Right cardiac atrium (tissue), 5 donors: ENCODE results near the gene TMEM45A. TPM values are rescaled to one million over a fixed set of nuclear protein-coding genes. Genes with fewer than 3 reads are reported as not detected.
"Not testable (repeated sequence)": the region's sequence is repeated elsewhere in the genome, so short reads cannot be mapped to it uniquely, and the experiment has no call there.

Source experiments
- ATAC-seq, 2 donors: fragments of 200-7000 bp; cut with Tn5 transposase; one replicate each; pipeline versions ENCODE4 v1.8.0 to v1.9.1; 2020; ENCODE audit warnings: moderate library complexity in 2 of 2, mild to moderate bottlenecking in 1 of 2
- DNase-seq, 3 donors: peaks; one replicate each; pipeline ENCODE4 v3.0.0-alpha.2; 2020
- H3K27ac ChIP-seq: one replicate; pipeline ENCODE4 v1.5.1; 2013; ENCODE audit warnings: mild to moderate bottlenecking, low read length, control low read depth, moderate library complexity
- H3K27me3 ChIP-seq: one replicate; pipeline ENCODE4 v1.6.1; 2013; ENCODE audit not compliant: control insufficient read depth, insufficient read depth
- H3K4me1 ChIP-seq: one replicate; pipeline ENCODE4 v1.6.1; 2013; ENCODE audit warnings: low read length; ENCODE audit not compliant: control insufficient read depth, insufficient read depth
- H3K4me3 ChIP-seq: one replicate; pipeline ENCODE4 v1.5.1; 2013; ENCODE audit warnings: low read length, control low read depth
- H3K9me3 ChIP-seq: one replicate; pipeline ENCODE4 v1.6.1; 2013; ENCODE audit warnings: low read length; ENCODE audit not compliant: control insufficient read depth
- WGBS: extraction: QIAGEN DNeasy Blood & Tissue Kit; methylation state at CpG from one replicate; pipeline ENCODE4 v1.1.7; 2013; 5-methylcytosine and 5-hydroxymethylcytosine counted together
- intact Hi-C, 4 donors: fragments of 100-400 bp; cut with DNase I; formaldehyde crosslinking; loops; one replicate each; pipeline versions ENCODE4 v1.11.0 to v1.14.0; 2022 to 2023
- polyA plus RNA-seq: library from polyadenylated mRNA; stranded (reverse); fragments of 200-250 nt; gene quantifications from one replicate; pipeline ENCODE4 v1.2.3, GENCODE V29; 2013
- total RNA-seq, 4 donors: library from RNA; stranded (reverse); fragmentation: NEBNext Ultra II Directional; extraction: Animal tissue kit (Norgen Biotek cat#: 25700); gene quantifications; one replicate each; pipeline ENCODE4 v1.2.1, GENCODE V29; 2021
- donor health status: healthy with polysubstance abuse.
- donor health status: DM: no; HTN: yes; CAD: no.
- donor health status: DM: no; HTN: no; CAD: no.
- donor health status: DM: no; HTN: yes; CAD: no; lungs with severe emphysema.
- donor health status: DM: yes; HTN: yes; CAD: no.

TMEM45A gene
- total and polyA plus RNA-seq, 5 donors, result 7.6 to 21.0 (median 13.2) TPM

DNA sequence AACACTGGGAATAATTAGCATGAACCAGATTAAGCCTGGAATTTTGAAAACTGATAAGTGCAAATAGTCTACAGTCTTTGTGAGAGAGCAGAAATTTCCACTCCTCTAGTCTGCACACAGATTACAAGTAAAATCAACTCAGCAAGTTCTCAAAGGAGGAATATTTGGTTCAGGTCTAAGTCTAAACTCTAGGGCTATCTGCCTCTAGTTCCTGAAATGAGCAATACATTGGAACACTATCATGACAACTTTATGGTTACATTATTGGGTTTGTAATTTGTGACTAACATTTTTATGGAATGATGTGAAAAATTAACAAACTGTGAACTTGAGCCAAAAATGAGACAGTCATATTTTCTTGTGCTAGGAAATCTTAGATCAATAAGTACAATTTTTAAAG, 86.2 kb downstream of the TMEM45A start:
- Histone ChIP-seq H3K9me3 (no peaks in the 10 kb centered on the region), H3K27ac (no peak overlapping the region)
- intact Hi-C loops, result no loop called here

GRCh38 chr3:100580147-100580546, 87.7 kb downstream of the TMEM45A start:
- Histone ChIP-seq H3K27me3 (no peaks in the 10 kb centered on the region), H3K4me1 (no peaks in the 10 kb centered on the region), H3K9me3 (no peaks in the 10 kb centered on the region), H3K27ac (no peak overlapping the region), H3K4me3 (no peak overlapping the region)
- DNase-seq, result no peak
- 38% methylated on average over 2 of the region's 2 CpGs for WGBS
- peak in 1 of 2 donors; percentile 57 for ATAC-seq
- intact Hi-C loops, result loop anchor here in 1 of 4 donors (10.0 kb wide), 1 partner anchor 245 kb away; the partner anchor contains the start of gene NIT2

More for the DNA sequence above, 86.2 kb downstream of the TMEM45A start:
- Histone ChIP-seq H3K4me1 (no peaks in the 10 kb centered on the region), H3K4me3 (no peak overlapping the region), H3K27me3 (no peaks in the 10 kb centered on the region)
- no peak for ATAC-seq
- no peak for DNase-seq

GRCh38 chr3:100581650-100582049, 89.2 kb downstream of the TMEM45A start:
- WGBS, result 88% methylated on average over 1 of the region's 1 CpG
- intact Hi-C loops, result loop anchor here in 1 of 4 donors (10.0 kb wide), 1 partner anchor 247 kb away; the partner anchor contains the start of gene NIT2
- no peak for ATAC-seq
- DNase-seq, result no peak
- Histone ChIP-seq H3K27me3 (no peaks in the 10 kb centered on the region), H3K9me3 (no peaks in the 10 kb centered on the region), H3K4me3 (no peak overlapping the region), H3K4me1 (no peaks in the 10 kb centered on the region), H3K27ac (no peak overlapping the region)

DNA sequence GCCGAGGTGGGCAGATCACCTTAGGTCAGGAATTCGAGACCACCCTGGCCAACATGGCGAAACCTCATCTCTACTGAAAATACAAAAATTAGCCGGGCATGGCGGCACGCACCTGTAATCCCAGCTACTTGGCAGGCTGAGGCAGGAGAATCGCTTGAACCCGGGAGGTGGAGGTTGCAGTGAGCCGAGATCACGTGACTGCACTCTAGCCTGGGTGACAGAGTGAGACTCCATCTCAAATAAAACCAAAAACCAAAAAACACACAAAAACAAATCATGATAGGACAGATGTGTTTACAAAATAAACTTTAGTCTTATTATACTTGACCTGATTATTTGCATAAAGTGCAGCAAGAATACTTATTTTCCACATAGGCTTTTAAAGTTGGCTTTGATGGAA, 89.7 kb downstream of the TMEM45A start:
- WGBS, result 96% methylated on average over 10 of the region's 10 CpGs
- not testable (repeated sequence) for H3K4me1 ChIP-seq, H3K27ac ChIP-seq, H3K9me3 ChIP-seq, H3K27me3 ChIP-seq, ATAC-seq, DNase-seq, H3K4me3 ChIP-seq
- intact Hi-C loops, result loop anchor here in 1 of 4 donors (10.0 kb wide), 1 partner anchor 247 kb away; the partner anchor contains the start of gene NIT2

DNA sequence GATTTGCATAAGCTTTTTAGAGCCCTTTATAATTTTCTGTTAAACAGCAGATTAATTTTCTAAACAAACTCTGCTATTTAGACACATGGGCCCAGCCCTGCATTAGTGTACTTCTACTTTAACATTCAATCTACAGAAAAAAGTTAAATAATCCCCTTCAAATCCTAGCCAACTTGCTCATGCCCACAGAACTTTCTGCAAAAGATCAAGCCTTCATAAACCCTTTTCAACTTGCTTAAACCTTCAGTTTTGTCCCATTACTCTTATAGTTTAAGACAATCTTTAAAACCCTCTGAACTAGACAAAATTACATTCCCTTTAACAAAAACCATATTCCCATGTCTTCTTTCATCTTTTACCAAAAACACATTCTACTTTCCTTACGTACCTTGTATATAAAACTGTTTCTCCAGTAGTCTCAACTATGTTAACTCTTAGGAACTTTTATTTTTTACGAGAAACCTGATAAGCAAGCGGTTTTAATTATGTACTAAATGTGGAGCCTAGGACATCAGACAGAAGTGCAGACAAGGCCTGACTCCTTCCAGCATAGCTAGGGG, 91.8 kb downstream of the TMEM45A start:
- Histone ChIP-seq H3K27ac (no peak overlapping the region), H3K4me1 (no peaks in the 10 kb centered on the region), H3K9me3 (no peaks in the 10 kb centered on the region), H3K27me3 (no peaks in the 10 kb centered on the region), H3K4me3 (no peak overlapping the region)
- DNase-seq (no peak), ATAC-seq (no peak)
- intact Hi-C loops, result loop anchor here in 1 of 4 donors (10.0 kb wide), 1 partner anchor 249 kb away; the partner anchor contains the start of gene NIT2
- 91% methylated on average over 3 of the region's 3 CpGs for WGBS

- DNase-seq, result no peak
- H3K4me3 ChIP-seq, result no peak overlapping the region
- H3K27ac ChIP-seq, result no peak overlapping the region
- H3K4me1 ChIP-seq, result no peaks in the 10 kb centered on the region
- intact Hi-C loops, result loop anchor here in 1 of 4 donors (10.0 kb wide), 1 partner anchor 252 kb away; the partner anchor contains the start of gene NIT2
- ATAC-seq, result no peak
- WGBS, result 80% methylated on average over 3 of the region's 3 CpGs
- no peaks in the 10 kb centered on the region for H3K27me3 ChIP-seq
- no peaks in the 10 kb centered on the region for H3K9me3 ChIP-seq
Measured at GRCh38 chr3:100586832-100587231, 94.4 kb downstream of the TMEM45A start.

DNA sequence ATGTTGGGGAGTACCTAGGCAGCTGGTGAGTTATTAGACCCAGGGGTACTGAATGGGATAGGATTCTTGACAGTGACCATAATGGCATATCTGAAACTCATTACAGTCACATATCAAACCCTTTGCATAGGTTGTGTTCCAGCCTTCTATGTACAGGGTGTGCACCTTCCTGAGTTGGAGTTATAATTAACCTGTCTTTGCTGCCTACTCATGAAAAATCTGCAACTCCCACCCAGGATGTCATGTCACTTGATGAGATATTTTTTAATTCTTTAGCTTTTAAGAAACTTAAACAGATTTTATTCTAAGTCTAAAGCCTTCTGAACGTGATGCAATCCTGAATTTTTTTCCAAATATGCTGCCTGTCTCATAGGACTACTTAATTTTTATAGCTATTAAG, 95.8 kb downstream of the TMEM45A start:
- no peaks in the 10 kb centered on the region for H3K27me3 ChIP-seq
- ATAC-seq, result no peak
- no peak overlapping the region for H3K4me3 ChIP-seq
- H3K4me1 ChIP-seq, result no peaks in the 10 kb centered on the region
- no peaks in the 10 kb centered on the region for H3K9me3 ChIP-seq
- H3K27ac ChIP-seq, result no peak overlapping the region
- intact Hi-C loops, result loop anchor here in 1 of 4 donors (10.0 kb wide), 1 partner anchor 253 kb away; the partner anchor contains the start of gene NIT2
- no peak for DNase-seq
- WGBS, result 71% methylated on average over 1 of the region's 1 CpG

DNA sequence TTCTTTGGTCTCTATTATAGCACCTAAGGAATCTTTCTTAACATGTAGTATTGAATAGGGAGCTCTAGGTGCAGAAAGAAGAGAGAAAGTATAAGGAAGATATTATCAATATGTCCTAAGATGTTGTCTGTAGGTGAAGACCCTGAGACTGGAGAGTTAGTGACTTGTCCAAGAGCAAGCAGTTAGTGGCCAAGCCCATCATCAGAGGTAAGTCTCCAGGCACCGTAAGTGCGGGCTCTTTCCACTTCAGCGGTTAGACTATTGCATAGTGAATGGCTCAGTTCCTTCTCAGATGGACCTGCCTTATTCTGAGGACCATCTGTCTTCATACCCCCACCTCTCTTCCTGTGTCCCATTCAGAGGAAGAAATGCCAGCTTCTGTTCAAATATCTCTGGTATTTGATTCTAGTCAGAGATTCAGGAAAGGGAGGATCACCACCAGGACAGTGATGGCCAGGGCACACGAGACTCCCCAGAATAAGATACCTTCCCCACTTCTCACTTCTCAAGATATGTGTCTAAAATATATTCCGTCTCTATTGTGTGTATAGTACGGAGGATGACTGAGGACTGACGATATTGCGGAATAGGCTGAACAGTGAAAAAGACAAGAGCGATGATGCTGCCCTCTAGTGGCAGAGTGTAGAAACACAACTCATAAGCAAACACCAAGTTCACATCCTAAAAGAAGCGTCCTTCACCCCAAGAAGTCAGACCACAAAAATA, 97.9 kb downstream of the TMEM45A start:
- WGBS, result 29% methylated on average over 10 of the region's 10 CpGs
- H3K27ac ChIP-seq, result no peak overlapping the region
- H3K4me3 ChIP-seq, result no peak overlapping the region
- ATAC-seq (peak; percentile 77 to 79), DNase-seq (peak in 1 of 3 donors; percentile 24)
- no peaks in the 10 kb centered on the region for H3K4me1 ChIP-seq
- H3K9me3 ChIP-seq, result no peaks in the 10 kb centered on the region
- no peaks in the 10 kb centered on the region for H3K27me3 ChIP-seq
- intact Hi-C loops, result loop anchor here (1.0 to 10.0 kb wide), 5 partner anchors 123 to 275 kb away; no protein-coding TSS in a partner anchor

- H3K27me3 ChIP-seq, result no peaks in the 10 kb centered on the region
- H3K4me3 ChIP-seq, result no peak overlapping the region
- DNase-seq, result no peak
- no peaks in the 10 kb centered on the region for H3K4me1 ChIP-seq
- no peaks in the 10 kb centered on the region for H3K9me3 ChIP-seq
- no peak overlapping the region for H3K27ac ChIP-seq
- 29% methylated on average over 1 of the region's 1 CpG for WGBS
- no peak for ATAC-seq
- intact Hi-C loops, result loop anchor here (1.0 to 10.0 kb wide), 5 partner anchors 123 to 276 kb away; no protein-coding TSS in a partner anchor
Measured at GRCh38 chr3:100590840-100591147, 98.4 kb downstream of the TMEM45A start.

DNA sequence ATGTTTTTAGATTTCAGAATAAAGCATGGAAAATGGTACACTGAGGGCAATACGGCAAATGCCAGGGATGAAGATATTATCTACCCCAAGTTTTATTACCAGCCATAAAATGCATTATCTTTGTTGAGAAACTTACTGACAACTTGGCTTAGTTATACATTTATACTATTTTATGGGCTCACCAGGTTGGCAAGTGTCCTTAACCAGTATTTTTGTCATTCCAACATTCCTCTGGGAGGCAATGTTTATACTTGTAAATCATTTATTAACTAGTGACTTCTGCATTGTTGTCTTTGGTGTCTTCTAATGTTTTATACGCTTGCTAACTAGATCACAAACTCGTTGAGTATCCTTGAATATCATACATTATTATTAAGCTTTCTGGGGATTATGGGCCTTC, 99.0 kb downstream of the TMEM45A start:
- no peaks in the 10 kb centered on the region for H3K9me3 ChIP-seq
- no peaks in the 10 kb centered on the region for H3K4me1 ChIP-seq
- no peak overlapping the region for H3K4me3 ChIP-seq
- ATAC-seq, result no peak
- DNase-seq, result no peak
- no peaks in the 10 kb centered on the region for H3K27me3 ChIP-seq
- WGBS, result 69% methylated on average over 3 of the region's 3 CpGs
- H3K27ac ChIP-seq, result no peak overlapping the region
- intact Hi-C loops, result loop anchor here in 3 of 4 donors (5.0 to 10.0 kb wide), 4 partner anchors 124 to 277 kb away; no protein-coding TSS in a partner anchor
